Activated naive CD4-positive, alpha-beta T cell treated with anti-CD3 and anti-CD28 coated beads, Interleukin-2, amount 50 U/mL, for 24 hours (primary cell): ENCODE results near the gene ZNF200.

Experiments
- H3K27ac Mint-ChIP-seq: one replicate; pipeline ENCODE4 v1.8.0; 2021; ENCODE audit warnings: mild to moderate bottlenecking, mixed read lengths
- H3K27me3 Mint-ChIP-seq: one replicate; pipeline ENCODE4 v1.8.0; 2021; ENCODE audit warnings: mixed read lengths
- H3K36me3 Mint-ChIP-seq: one replicate; pipeline ENCODE4 v1.8.0; 2021; ENCODE audit warnings: mixed read lengths
- H3K4me1 Mint-ChIP-seq: one replicate; pipeline ENCODE4 v1.8.0; 2021; ENCODE audit warnings: mixed read lengths
- H3K4me3 Mint-ChIP-seq: one replicate; pipeline ENCODE4 v1.8.0; 2021; ENCODE audit warnings: mild to moderate bottlenecking, mixed read lengths
- H3K9me3 Mint-ChIP-seq: one replicate; pipeline ENCODE4 v1.8.0; 2021; ENCODE audit warnings: mixed read lengths

Gene ZNF200

DNA sequence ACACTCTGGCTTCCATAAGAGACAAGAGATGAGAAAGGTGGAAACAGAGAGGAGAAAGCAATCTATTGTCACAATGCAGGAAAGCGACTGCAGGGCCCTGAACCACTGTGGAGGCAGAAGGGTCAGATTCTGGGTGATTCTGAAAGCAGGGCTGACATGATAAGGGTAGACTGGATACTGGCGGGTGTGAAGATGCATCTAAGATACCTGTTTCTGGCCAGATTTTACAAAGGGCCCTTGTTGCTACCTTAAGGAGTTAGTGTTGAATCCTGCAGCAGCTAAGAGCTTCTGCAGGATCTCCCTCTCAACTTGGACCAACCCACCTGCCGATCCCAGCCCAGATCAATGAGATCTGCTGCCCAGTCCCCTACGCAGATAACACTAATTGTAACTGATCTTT is 27.6 kb upstream of the ZNF200 start:
- Mint-ChIP-seq H3K27ac (peak overlapping the region; percentile 68), H3K27me3 (no peaks in the 10 kb centered on the region), H3K4me3 (peak overlapping the region; percentile 62), H3K36me3 (peaks cover 2% of the 10 kb centered on the region), H3K9me3 (no peaks in the 10 kb centered on the region), H3K4me1 (peaks cover 31% of the 10 kb centered on the region)

DNA sequence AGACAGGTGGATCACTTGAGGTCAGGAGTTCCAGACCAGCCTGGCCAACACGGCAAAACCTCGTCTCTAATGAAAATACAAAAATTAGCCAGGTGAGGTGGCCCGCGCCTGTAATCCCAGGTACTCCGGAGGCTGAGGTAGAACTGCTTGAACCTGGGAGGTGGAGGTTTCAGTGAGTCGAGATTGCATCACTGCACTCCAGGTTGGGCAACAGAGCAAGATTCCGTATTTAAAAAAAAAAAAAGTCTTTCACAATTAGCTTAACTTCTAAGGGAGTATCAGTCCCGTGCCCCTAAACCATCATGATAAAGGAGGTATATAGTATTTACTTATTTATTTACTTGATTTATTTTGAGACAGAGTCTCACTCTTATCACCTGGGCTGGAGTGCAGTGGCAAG is 24.9 kb upstream of the ZNF200 start:
- Mint-ChIP-seq H3K27me3 (no peaks in the 10 kb centered on the region), H3K4me1 (peaks cover 25% of the 10 kb centered on the region), H3K36me3 (no peaks in the 10 kb centered on the region), H3K4me3 (no peak overlapping the region), H3K9me3 (no peaks in the 10 kb centered on the region), H3K27ac (no peak overlapping the region)

DNA sequence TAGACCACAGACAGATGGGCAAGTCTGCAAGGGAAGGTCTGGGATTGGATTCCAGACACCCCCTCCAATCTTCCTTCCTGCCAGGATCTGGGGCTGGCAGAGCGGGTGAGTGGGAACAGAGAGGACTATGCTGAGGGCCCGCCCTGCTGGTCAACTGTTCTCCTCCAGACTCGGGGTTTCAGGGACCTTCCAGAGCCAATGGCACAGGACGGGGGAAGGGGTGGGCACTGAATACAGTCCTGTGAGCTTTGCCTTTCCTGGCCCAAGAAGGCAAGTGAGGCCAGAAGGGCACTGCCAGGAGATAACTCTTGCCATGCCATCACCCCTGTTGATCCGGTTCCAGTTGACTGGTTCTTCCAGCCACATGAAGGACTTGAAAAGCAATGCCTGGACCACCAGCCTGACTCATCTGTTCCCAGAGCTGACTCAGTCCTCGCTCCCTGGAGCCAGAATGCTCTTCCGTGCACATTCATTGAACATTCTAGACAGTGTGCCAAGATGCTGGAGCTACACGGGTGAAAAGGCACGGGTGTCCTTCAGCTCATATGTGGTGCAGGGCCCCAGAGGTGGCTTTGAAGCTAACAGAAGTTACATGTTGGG is 22.0 kb upstream of the ZNF200 start:
- Mint-ChIP-seq H3K36me3 (no peaks in the 10 kb centered on the region), H3K27ac (no peak overlapping the region), H3K9me3 (no peaks in the 10 kb centered on the region), H3K4me1 (peaks cover 4% of the 10 kb centered on the region), H3K4me3 (no peak overlapping the region), H3K27me3 (peaks cover 2% of the 10 kb centered on the region)

DNA sequence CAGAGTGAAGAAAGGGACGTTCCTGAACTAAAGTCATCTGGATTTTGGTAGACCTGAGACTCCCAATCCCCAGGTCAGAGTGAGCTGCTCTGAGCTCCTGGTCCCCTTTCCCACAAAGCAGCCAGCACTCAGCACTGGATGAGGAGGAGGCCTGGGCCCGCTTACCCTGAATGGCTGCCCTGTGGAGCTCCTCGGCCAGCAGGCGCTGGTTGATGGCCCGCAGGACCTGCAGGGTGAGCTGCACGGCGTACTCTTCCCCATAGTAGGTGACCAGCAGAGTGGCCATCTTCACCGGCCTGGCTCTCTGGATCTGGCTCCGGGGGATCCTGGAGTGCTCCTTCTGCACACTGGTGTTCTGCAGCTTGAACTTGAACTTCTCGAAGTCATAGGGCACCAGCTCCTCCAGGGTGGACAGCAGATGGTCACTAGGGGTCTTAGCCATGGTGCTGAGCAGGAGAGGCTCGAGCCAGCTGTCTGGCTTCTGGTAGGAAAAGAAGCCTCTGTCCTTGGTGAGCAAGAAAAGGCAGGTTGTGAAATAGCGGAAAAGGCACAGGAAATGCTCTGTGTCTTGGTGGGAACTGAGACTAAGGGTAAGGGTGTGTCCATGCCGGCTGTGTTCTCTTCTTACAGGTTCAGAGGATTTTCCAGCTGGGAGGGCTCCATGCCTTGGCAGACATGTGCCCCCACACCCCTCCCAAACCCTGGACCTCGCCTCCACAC is 21.3 kb upstream of the ZNF200 start, which contains the start of gene MEFV:
MEFV (minus strand) TSS at position 488 of the 720 bp plus-strand sequence; CDS start at position 442, 46 bp downstream.
- no peaks in the 10 kb centered on the region for H3K36me3 Mint-ChIP-seq
- no peak within 1 kb of the TSS for H3K4me3 Mint-ChIP-seq
- H3K4me1 Mint-ChIP-seq: no peaks in the 10 kb centered on the region
- H3K27me3 Mint-ChIP-seq: peaks cover 2% of the 10 kb centered on the region
- no peaks in the 10 kb centered on the region for H3K9me3 Mint-ChIP-seq
- no peak within 1 kb of the TSS for H3K27ac Mint-ChIP-seq

DNA sequence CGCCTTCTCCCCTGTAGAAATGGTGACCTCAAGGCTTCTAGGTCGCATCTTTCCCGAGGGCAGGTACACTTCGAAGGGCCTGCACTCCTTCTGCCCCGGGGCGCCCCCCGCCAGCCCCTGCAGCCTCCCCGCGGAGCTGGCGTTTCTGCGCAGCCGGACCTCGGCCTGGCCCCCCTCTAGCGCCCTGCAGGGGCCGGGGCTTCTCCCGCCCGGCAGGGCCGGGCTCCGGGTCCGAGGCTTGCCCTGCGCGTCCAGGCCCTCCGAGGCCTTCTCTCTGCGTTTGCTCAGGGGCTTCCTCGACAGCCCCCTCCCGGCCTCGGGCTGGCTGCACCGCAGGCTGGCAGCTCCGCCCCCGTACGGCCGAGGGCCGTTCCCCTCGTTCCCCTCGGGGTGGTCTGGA is 19.4 kb upstream of the ZNF200 start:
- Mint-ChIP-seq H3K27me3 (peaks cover 2% of the 10 kb centered on the region), H3K36me3 (no peaks in the 10 kb centered on the region), H3K27ac (no peak overlapping the region), H3K4me1 (no peaks in the 10 kb centered on the region), H3K4me3 (no peak overlapping the region), H3K9me3 (no peaks in the 10 kb centered on the region)

DNA sequence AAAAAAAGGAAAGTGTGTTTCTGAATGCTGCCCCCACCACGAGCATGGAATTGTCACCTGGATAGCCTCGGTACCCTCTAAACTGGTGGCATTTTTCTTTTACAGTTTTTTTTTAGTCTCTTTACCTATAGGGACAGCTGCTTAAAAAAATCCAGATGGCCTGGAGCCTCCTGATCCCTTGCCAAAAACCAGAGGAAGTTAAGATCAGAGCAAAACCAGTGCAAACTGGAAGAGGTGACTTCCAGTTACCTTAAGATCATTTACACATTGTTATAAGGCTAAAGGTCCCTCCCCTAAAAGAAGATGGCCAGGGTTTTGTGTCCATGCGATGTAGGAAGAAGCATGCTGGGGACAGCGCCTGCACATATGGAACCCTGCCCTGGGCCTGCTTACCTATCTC is 18.0 kb upstream of the ZNF200 start:
- H3K27ac Mint-ChIP-seq: no peak overlapping the region
- H3K9me3 Mint-ChIP-seq: no peaks in the 10 kb centered on the region
- H3K4me1 Mint-ChIP-seq: no peaks in the 10 kb centered on the region
- H3K36me3 Mint-ChIP-seq: no peaks in the 10 kb centered on the region
- no peak overlapping the region for H3K4me3 Mint-ChIP-seq
- peaks cover 2% of the 10 kb centered on the region for H3K27me3 Mint-ChIP-seq

DNA sequence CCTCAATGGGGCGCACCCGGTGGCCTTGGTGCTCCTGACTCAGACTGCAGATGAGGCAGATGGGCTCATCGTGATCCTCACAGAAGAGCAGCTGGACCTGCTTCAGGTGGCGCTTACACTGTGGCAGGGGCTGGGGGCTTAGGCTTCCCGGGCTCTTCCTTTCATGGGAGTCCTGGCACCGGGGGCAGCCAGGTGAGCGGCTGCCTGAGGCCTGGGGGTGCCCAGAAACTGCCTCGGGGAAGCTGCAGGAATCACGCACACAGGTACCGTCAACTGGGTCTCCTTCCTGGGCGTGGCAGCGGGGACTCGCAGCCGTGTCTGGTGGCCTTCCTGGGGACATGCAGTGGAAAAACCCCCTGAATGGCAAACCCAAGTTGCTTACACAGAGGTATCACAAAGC is 14.5 kb upstream of the ZNF200 start:
- no peak overlapping the region for H3K4me3 Mint-ChIP-seq
- H3K4me1 Mint-ChIP-seq: no peaks in the 10 kb centered on the region
- peaks cover 3% of the 10 kb centered on the region for H3K27me3 Mint-ChIP-seq
- no peaks in the 10 kb centered on the region for H3K9me3 Mint-ChIP-seq
- no peaks in the 10 kb centered on the region for H3K36me3 Mint-ChIP-seq
- no peak overlapping the region for H3K27ac Mint-ChIP-seq

DNA sequence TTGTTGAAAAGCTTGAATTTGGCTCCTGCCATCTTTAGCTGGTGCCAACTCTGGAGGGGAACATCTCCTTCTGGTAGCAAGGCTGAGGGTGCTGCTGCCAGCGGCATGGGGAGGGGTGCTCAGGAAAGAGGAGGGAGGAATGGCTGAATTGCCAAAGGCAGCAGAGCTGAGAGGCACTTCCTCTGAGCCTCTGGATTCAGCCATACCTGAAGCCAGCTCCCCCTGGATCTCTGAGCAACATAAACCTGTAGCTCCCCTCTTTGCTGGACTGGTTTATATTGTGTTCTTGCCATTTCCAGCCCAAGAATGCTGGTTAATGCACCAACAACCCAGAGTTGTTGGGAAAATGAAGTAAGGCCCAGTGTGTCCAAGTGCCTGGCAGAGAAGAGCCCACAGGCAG is 14.1 kb upstream of the ZNF200 start:
- Mint-ChIP-seq H3K4me3 (no peak overlapping the region), H3K27me3 (peaks cover 3% of the 10 kb centered on the region), H3K9me3 (no peaks in the 10 kb centered on the region), H3K4me1 (no peaks in the 10 kb centered on the region), H3K27ac (no peak overlapping the region), H3K36me3 (no peaks in the 10 kb centered on the region)

DNA sequence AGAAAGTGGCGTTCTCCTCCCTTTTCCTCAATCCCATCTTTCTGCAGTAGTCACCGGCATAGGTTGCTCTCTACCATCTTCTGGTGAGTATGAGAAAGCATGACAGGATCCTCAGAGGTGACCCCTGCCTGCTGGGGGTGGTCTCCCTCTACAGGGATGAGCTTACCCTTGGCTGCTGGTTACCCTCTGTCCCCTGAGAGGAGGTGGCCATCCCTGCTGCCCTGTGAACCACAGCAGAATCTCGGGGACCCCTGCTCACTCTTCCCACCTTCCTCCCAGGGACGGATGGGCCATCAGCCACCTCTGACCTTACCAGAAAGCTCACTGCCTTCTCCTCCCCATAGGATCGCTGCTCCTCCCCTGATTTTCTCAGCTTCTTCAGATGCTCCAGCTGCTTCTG is 13.6 kb upstream of the ZNF200 start:
- peaks cover 3% of the 10 kb centered on the region for H3K27me3 Mint-ChIP-seq
- no peaks in the 10 kb centered on the region for H3K9me3 Mint-ChIP-seq
- H3K4me1 Mint-ChIP-seq: no peaks in the 10 kb centered on the region
- no peak overlapping the region for H3K27ac Mint-ChIP-seq
- no peak overlapping the region for H3K4me3 Mint-ChIP-seq
- no peaks in the 10 kb centered on the region for H3K36me3 Mint-ChIP-seq

DNA sequence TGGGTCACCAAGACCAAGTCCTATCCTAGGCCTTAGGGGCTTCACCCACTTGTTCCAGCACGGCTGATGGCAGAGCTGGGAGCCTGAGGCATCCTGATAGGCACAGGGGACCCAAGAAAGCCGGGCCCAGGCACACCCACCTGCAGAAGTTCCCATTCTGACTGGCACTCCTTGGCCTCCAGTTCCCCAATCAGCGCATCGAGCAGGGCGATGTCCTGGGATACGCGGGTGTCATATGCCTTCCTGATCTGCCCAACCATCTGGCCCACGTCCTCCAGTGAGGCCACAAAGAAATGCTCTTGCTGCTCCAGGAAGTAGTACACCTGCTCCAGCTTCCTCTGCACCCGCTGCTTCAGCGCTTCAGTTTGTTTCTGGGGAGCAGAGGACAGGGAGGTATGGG is 11.9 kb upstream of the ZNF200 start:
- H3K27me3 Mint-ChIP-seq: peaks cover 1% of the 10 kb centered on the region

DNA sequence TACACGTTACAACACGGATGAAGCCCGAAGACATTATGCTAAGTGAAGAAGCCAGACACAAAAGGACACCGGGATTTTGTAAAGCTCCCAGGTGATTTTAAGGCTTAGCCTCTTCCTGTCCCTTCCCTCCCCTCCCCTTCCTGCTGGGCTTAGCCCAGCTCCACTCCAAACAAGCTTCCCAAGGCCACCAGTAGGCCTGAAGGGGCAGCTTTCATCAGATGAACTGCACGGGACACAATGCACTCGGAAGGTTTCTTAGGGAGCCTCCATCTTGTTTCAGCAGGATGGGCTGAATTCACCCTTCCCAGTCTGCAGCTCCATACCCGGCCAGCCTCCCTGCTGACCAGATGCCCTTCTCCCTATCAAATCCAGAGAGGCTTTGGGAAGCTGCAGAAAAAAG is 11.0 kb upstream of the ZNF200 start:
- peaks cover 1% of the 10 kb centered on the region for H3K27me3 Mint-ChIP-seq
- H3K27ac Mint-ChIP-seq: no peak overlapping the region

More for the DNA sequence above, 11.9 kb upstream of the ZNF200 start:
- no peaks in the 10 kb centered on the region for H3K4me1 Mint-ChIP-seq
- H3K27ac Mint-ChIP-seq: no peak overlapping the region
- no peaks in the 10 kb centered on the region for H3K9me3 Mint-ChIP-seq
- no peaks in the 10 kb centered on the region for H3K36me3 Mint-ChIP-seq
- H3K4me3 Mint-ChIP-seq: no peak overlapping the region

DNA sequence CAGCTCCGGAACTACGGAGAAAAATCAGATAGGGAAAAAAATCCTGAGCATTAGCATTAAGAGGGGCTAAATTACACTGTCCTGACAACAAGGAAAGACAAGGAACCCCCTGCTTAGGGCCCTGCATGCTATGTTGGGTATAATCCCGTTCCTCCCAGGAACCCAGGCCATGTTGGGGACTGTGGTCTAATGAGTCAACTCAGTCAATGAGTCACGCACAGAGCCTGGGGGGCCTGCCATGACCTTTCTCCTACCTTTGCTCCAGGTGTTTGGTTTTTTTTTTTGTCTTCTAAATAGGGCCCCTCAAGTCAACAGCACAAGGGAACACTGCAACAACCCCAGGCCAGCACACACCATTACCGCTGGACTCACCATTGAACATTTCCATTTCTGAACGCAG is 8.9 kb upstream of the ZNF200 start:
- Mint-ChIP-seq H3K9me3 (no peaks in the 10 kb centered on the region), H3K36me3 (no peaks in the 10 kb centered on the region), H3K4me3 (no peak overlapping the region), H3K4me1 (no peaks in the 10 kb centered on the region), H3K27ac (no peak overlapping the region), H3K27me3 (peaks cover 1% of the 10 kb centered on the region)

More for the DNA sequence above, 11.0 kb upstream of the ZNF200 start:
- no peaks in the 10 kb centered on the region for H3K9me3 Mint-ChIP-seq
- H3K4me3 Mint-ChIP-seq: no peak overlapping the region
- no peaks in the 10 kb centered on the region for H3K4me1 Mint-ChIP-seq
- H3K36me3 Mint-ChIP-seq: no peaks in the 10 kb centered on the region

DNA sequence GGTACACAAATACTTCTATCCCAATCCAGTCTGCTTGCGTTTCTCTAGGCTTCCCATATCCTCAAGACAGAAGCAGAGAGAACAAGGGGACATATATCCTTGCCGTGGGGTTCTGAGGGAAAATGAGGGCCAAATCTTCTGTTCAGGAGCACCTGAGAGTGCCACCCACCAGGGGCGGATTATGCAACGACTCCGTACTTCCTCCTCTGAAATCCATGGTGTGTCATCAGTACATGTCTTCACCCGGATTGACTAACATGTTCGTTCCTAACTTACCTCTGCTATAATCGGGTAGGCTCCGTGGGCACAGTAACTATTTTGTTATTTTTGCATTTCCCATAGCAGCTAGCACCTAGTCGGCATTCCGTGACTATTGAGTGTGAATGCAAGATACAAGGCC is 7.8 kb upstream of the ZNF200 start:
- no peaks in the 10 kb centered on the region for H3K4me1 Mint-ChIP-seq
- H3K9me3 Mint-ChIP-seq: no peaks in the 10 kb centered on the region
- no peak overlapping the region for H3K27ac Mint-ChIP-seq
- peaks cover 1% of the 10 kb centered on the region for H3K27me3 Mint-ChIP-seq
- no peak overlapping the region for H3K4me3 Mint-ChIP-seq
- H3K36me3 Mint-ChIP-seq: no peaks in the 10 kb centered on the region

DNA sequence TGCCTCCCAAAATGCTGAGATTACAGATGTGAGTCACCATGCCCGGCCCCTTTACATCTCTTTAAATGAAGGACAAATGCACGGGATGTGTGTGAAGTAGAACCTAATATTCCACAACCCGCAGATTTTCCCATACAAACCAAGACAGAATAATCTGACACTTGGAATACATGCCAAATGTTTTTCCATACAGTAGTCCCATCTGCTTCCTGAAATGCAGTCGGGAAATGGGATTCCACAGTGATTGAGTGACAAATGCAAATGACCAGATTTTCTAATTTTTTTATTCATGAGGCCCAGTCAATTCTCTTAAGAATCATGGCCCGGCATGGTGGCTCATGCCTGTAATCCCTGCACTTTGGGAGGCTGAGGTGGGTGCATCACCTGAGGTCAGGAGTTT is 6.8 kb upstream of the ZNF200 start:
- no peak overlapping the region for H3K27ac Mint-ChIP-seq
- H3K9me3 Mint-ChIP-seq: no peaks in the 10 kb centered on the region
- no peaks in the 10 kb centered on the region for H3K36me3 Mint-ChIP-seq
- no peaks in the 10 kb centered on the region for H3K4me1 Mint-ChIP-seq
- peaks cover 1% of the 10 kb centered on the region for H3K27me3 Mint-ChIP-seq
- no peak overlapping the region for H3K4me3 Mint-ChIP-seq

DNA sequence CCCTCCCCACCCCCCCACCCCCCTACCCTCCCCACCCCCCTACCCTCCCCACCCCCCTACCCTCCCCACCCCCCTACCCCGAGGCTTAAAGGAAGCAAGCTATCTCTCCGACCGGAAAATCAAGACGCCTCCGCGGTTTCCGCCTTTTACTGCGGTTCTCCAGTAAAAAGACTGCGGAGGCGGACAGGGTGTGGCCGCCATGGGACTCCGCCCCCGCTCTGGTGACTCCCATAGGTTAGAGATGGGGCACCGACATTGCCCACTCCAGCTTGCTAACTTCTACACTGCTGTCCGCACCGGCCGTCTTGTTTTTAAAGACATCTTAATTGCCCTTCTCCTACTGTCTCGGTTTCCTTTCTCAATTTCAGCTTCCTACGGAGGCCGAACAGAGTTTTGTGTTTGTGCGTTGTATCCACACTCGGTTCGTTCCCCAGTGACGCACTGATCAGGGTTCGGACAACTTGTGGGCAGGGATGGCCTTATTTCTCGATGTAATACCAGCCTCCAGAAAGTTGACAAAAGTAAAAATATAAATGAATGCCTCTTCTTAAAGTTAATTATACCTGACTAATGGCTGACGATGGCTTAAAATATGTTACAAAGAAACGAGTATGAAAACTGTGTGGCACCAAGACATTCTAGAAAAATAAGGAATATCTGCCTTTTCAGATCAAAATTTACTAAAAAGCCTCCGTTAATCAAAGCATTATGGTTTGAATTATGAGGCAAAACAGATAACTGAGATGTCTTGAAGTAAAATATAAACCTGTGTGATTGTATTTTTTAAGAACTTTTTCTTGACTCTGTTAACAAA is 1.1 kb upstream of the ZNF200 start:
- Mint-ChIP-seq H3K9me3 (no peaks in the 10 kb centered on the region), H3K27me3 (no peaks in the 10 kb centered on the region), H3K36me3 (peaks cover 20% of the 10 kb centered on the region), H3K4me1 (peaks cover 36% of the 10 kb centered on the region), H3K4me3 (peak overlapping the region; percentile 82), H3K27ac (peak overlapping the region; percentile 91)

DNA sequence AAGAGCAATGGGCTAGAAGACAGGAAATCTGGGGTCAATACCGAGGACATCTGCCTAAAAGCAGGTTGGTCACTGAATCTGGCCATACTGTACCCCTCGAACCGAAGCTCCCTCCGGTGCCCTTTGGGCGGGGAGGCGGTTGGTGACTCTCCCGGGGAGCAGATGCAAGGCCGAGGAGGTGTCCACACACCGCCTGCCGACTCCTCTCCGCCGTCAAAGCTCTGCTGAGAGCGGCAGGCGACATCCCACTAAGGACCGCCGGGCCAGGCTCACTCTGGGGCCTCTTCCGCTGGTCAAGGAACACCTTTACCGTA is 458 bp downstream of the ZNF200 start:
- peak overlapping the region; percentile 96 for H3K4me3 Mint-ChIP-seq
- no peaks in the 10 kb centered on the region for H3K27me3 Mint-ChIP-seq
- H3K27ac Mint-ChIP-seq: peak overlapping the region; percentile 98
- peaks cover 33% of the 10 kb centered on the region for H3K36me3 Mint-ChIP-seq
- H3K9me3 Mint-ChIP-seq: peaks cover 6% of the 10 kb centered on the region
- H3K4me1 Mint-ChIP-seq: peaks cover 41% of the 10 kb centered on the region
